GM12878 (cell line): ENCODE data around the gene MAP4K1. TPM values are rescaled to one million over a fixed set of nuclear protein-coding genes. Genes with fewer than 3 reads are reported as not detected.
A peak's percentile ranks its signal among the peaks of the same experiment; 100 is the strongest.

Experiments used
- BMI1 ChIP-seq: fragments of 450-650 bp; IDR thresholded peaks from 2 replicates; pipeline ENCODE4 v1.6.1; 2016; ENCODE audit warnings: mild to moderate bottlenecking, moderate library complexity, borderline replicate concordance
- CHD1 ChIP-seq: IDR thresholded peaks from 2 replicates; pipeline ENCODE4 v1.6.1; 2012; ENCODE audit warnings: low read depth, low read length, improper control_type of control experiment
- ESRRA ChIP-seq: IDR thresholded peaks from 2 replicates; pipeline ENCODE4 v1.6.1; 2012; ENCODE audit warnings: mild to moderate bottlenecking, low read length, improper control_type of control experiment
- HCFC1 ChIP-seq: fragments of 150-350 bp; IDR thresholded peaks from 2 replicates; pipeline ENCODE4 v1.6.1; 2014; ENCODE audit warnings: low read length
- IRF4 ChIP-seq: IDR thresholded peaks from 2 replicates; pipeline ENCODE4 v1.6.1; 2011; ENCODE audit warnings: low read depth, low read length
- KAT2A ChIP-seq: conservative IDR thresholded peaks from 2 replicates; pipeline ENCODE4 v1.6.1; 2011; ENCODE audit warnings: low read depth, low read length; ENCODE audit not compliant: control insufficient read depth
- MEF2A ChIP-seq: IDR thresholded peaks from 2 replicates; pipeline ENCODE4 v1.6.1; 2011; ENCODE audit warnings: low read depth, mild to moderate bottlenecking, low read length, moderate library complexity; ENCODE audit not compliant: insufficient read depth
- MTA3 ChIP-seq: IDR thresholded peaks from 2 replicates; pipeline ENCODE4 v1.6.1; 2012; ENCODE audit warnings: low read length, inconsistent platforms, borderline replicate concordance
- MYC ChIP-seq: IDR thresholded peaks from 2 replicates; pipeline ENCODE4 v1.6.1; 2011; ENCODE audit warnings: mild to moderate bottlenecking, low read length, moderate library complexity, inconsistent platforms; ENCODE audit not compliant: insufficient read depth, insufficient replicate concordance, insufficient read length, severe bottlenecking
- NR2C2 ChIP-seq: IDR thresholded peaks from 2 replicates; pipeline ENCODE4 v1.6.1; 2011; ENCODE audit warnings: borderline replicate concordance, low read depth; ENCODE audit not compliant: control insufficient read depth, insufficient read length
- PAX5 ChIP-seq: IDR thresholded peaks from 2 replicates; pipeline ENCODE4 v1.6.1; 2011; ENCODE audit warnings: low read depth, low read length, borderline replicate concordance
- SIX5 ChIP-seq: IDR thresholded peaks from 2 replicates; pipeline ENCODE4 v1.6.1; 2011; ENCODE audit warnings: mild to moderate bottlenecking, low read depth, low read length, moderate library complexity; ENCODE audit not compliant: severe bottlenecking
- SREBF1 ChIP-seq: IDR thresholded peaks from 2 replicates; pipeline ENCODE4 v1.6.1; 2012; ENCODE audit warnings: mild to moderate bottlenecking, low read length
- TCF12 ChIP-seq: IDR thresholded peaks from 2 replicates; pipeline ENCODE4 v1.6.1; 2011; ENCODE audit warnings: low read depth, mild to moderate bottlenecking, low read length
- TCF7 ChIP-seq: IDR thresholded peaks from 2 replicates; pipeline ENCODE4 v1.6.1; 2014; ENCODE audit warnings: antibody characterized with exemption, borderline replicate concordance
- ZBED1 ChIP-seq: IDR thresholded peaks from 2 replicates; pipeline ENCODE4 v1.6.1; 2016; ENCODE audit warnings: borderline replicate concordance
- polyA plus RNA-seq, 11 experiments: library from polyadenylated mRNA; depleted of rRNA in 4 of 11; unstranded in 6 of 11; stranded (reverse) in 5 of 11; fragments of >200 nt; fragmentation: Nextera tagmentation in 4 of 11; fragmentation: Illumina TruSeq in 1 of 11; extraction: Ambion mirVana in 4 of 11; extraction: Trizol in 1 of 11; gene quantifications; 1 replicate in 1 of 11; 2 replicates in 10 of 11; pipeline versions ENCODE4 v1.2.1 to v1.2.3, GENCODE V29; 2011 to 2016; ENCODE audit warnings: inconsistent platforms in 2 of 11, missing spikeins in 2 of 11, low read depth in 1 of 11
- total RNA-seq, 4 experiments: library from RNA; depleted of rRNA in 3 of 4; stranded (reverse); fragments of >200 nt in 3 of 4; fragmentation: Illumina TruSeq in 1 of 4; extraction: Trizol in 1 of 4; gene quantifications; 2 replicates each; pipeline versions ENCODE4 v1.2.1 to v1.2.3, GENCODE V29; 2013 to 2021
- TF ChIP-seq, protein P1 (sequence below): fragments of 150-350 bp; IDR thresholded peaks from 2 replicates; pipeline ENCODE4 v1.6.1; 2014; ENCODE audit warnings: mild to moderate bottlenecking, low read depth, low read length
- TF ChIP-seq, protein P2 (sequence below): IDR thresholded peaks from 2 replicates; pipeline ENCODE4 v1.6.1; 2011; ENCODE audit warnings: low read depth, mild to moderate bottlenecking, low read length, moderate library complexity, borderline replicate concordance; ENCODE audit errors: extremely low read depth
- TF ChIP-seq, protein P3 (sequence below): IDR thresholded peaks from 2 replicates; pipeline ENCODE4 v1.6.1; 2012; ENCODE audit warnings: low read length, inconsistent platforms
- TF ChIP-seq, protein P4 (sequence below): fragments of 450-650 bp; conservative IDR thresholded peaks from 2 replicates; pipeline ENCODE4 v1.6.1; 2017; ENCODE audit warnings: mild to moderate bottlenecking, moderate library complexity
- TF ChIP-seq, protein P5 (sequence below): fragments of 450-650 bp; IDR thresholded peaks from 2 replicates; pipeline ENCODE4 v1.6.1; 2017; ENCODE audit warnings: mild to moderate bottlenecking, moderate library complexity

MAP4K1 gene
- total and polyA plus RNA-seq, 10 of the 15 experiments (the other 5 are each of a cell fraction or from before 2014, with no cell fraction given), result 39.2 to 306 (median 140) TPM

DNA sequence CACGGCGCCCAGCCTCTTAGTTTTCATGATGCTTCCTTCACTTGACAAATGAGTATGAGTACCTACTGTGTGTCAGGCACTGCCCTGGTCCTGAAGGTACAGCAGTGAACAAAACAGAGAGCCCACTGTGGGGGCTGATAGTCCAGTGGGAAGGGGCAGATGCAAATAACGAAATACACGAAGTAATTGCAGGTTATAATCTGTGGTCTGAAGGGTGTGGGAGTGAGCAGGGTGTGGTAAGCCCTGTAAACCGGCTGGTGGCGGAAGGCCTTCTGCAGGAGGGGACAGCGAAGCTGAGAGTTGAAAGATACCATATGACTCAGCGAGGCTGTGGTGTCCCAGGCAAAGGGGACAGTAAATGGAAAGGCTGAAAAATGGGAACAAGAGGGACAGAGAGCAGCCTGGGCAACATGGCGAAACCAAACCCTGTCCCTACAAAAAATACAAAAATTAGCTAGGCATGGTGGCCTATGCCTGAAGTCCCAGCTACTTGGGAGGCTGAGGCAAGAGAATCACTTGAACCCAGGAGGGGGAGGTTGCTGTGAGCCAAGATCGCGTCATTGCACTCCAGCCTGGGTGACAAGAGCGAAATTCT lies 60.5 kb downstream of the MAP4K1 start (continued):
- TF ChIP-seq KAT2A (no peak), ZBED1 (peak; percentile 63; the same call in 1 of the 2 replicates), SREBF1 (no peak), TCF12 (peak; percentile 90), BMI1 (peak; percentile 66; the same call in 1 of the 2 replicates), NR2C2 (no peak), MEF2A (peak; percentile 52; the same call in 1 of the 2 replicates), SIX5 (no peak), MYC (no peak), ESRRA (no peak), TCF7 (no peak), PAX5 (peak; percentile 87; the same call in 1 of the 2 replicates), CHD1 (no peak), MTA3 (peak; percentile 76; the same call in 1 of the 2 replicates), HCFC1 (no peak), IRF4 (peak; percentile 93)
- TF ChIP-seq, protein P1, sequence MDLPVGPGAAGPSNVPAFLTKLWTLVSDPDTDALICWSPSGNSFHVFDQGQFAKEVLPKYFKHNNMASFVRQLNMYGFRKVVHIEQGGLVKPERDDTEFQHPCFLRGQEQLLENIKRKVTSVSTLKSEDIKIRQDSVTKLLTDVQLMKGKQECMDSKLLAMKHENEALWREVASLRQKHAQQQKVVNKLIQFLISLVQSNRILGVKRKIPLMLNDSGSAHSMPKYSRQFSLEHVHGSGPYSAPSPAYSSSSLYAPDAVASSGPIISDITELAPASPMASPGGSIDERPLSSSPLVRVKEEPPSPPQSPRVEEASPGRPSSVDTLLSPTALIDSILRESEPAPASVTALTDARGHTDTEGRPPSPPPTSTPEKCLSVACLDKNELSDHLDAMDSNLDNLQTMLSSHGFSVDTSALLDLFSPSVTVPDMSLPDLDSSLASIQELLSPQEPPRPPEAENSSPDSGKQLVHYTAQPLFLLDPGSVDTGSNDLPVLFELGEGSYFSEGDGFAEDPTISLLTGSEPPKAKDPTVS, result no peak
- TF ChIP-seq, protein P2, sequence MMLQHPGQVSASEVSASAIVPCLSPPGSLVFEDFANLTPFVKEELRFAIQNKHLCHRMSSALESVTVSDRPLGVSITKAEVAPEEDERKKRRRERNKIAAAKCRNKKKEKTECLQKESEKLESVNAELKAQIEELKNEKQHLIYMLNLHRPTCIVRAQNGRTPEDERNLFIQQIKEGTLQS, result no peak
- TF ChIP-seq, protein P3, sequence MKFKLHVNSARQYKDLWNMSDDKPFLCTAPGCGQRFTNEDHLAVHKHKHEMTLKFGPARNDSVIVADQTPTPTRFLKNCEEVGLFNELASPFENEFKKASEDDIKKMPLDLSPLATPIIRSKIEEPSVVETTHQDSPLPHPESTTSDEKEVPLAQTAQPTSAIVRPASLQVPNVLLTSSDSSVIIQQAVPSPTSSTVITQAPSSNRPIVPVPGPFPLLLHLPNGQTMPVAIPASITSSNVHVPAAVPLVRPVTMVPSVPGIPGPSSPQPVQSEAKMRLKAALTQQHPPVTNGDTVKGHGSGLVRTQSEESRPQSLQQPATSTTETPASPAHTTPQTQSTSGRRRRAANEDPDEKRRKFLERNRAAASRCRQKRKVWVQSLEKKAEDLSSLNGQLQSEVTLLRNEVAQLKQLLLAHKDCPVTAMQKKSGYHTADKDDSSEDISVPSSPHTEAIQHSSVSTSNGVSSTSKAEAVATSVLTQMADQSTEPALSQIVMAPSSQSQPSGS, result peak; percentile 73; the same call in 1 of the 2 replicates
- TF ChIP-seq, protein P4, sequence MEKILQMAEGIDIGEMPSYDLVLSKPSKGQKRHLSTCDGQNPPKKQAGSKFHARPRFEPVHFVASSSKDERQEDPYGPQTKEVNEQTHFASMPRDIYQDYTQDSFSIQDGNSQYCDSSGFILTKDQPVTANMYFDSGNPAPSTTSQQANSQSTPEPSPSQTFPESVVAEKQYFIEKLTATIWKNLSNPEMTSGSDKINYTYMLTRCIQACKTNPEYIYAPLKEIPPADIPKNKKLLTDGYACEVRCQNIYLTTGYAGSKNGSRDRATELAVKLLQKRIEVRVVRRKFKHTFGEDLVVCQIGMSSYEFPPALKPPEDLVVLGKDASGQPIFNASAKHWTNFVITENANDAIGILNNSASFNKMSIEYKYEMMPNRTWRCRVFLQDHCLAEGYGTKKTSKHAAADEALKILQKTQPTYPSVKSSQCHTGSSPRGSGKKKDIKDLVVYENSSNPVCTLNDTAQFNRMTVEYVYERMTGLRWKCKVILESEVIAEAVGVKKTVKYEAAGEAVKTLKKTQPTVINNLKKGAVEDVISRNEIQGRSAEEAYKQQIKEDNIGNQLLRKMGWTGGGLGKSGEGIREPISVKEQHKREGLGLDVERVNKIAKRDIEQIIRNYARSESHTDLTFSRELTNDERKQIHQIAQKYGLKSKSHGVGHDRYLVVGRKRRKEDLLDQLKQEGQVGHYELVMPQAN, result no peak; the same call in 1 of the 2 replicates
- TF ChIP-seq, protein P5, sequence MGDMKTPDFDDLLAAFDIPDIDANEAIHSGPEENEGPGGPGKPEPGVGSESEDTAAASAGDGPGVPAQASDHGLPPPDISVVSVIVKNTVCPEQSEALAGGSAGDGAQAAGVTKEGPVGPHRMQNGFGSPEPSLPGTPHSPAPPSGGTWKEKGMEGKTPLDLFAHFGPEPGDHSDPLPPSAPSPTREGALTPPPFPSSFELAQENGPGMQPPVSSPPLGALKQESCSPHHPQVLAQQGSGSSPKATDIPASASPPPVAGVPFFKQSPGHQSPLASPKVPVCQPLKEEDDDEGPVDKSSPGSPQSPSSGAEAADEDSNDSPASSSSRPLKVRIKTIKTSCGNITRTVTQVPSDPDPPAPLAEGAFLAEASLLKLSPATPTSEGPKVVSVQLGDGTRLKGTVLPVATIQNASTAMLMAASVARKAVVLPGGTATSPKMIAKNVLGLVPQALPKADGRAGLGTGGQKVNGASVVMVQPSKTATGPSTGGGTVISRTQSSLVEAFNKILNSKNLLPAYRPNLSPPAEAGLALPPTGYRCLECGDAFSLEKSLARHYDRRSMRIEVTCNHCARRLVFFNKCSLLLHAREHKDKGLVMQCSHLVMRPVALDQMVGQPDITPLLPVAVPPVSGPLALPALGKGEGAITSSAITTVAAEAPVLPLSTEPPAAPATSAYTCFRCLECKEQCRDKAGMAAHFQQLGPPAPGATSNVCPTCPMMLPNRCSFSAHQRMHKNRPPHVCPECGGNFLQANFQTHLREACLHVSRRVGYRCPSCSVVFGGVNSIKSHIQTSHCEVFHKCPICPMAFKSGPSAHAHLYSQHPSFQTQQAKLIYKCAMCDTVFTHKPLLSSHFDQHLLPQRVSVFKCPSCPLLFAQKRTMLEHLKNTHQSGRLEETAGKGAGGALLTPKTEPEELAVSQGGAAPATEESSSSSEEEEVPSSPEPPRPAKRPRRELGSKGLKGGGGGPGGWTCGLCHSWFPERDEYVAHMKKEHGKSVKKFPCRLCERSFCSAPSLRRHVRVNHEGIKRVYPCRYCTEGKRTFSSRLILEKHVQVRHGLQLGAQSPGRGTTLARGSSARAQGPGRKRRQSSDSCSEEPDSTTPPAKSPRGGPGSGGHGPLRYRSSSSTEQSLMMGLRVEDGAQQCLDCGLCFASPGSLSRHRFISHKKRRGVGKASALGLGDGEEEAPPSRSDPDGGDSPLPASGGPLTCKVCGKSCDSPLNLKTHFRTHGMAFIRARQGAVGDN, result peak; percentile 48; the same call in 1 of the 2 replicates
